Hematopoietic multipotent progenitor cell treated with erythropoietin and hydrocortisone succinate and interleukin-3 and kit ligand, for 6 days (in vitro differentiated cells): Measurements from ENCODE around the gene LDB3.

Experiments
- DNase-seq: peaks from one replicate; pipeline ENCODE4 v3.0.0-alpha.2; 2015

The LDB3 gene

DNA sequence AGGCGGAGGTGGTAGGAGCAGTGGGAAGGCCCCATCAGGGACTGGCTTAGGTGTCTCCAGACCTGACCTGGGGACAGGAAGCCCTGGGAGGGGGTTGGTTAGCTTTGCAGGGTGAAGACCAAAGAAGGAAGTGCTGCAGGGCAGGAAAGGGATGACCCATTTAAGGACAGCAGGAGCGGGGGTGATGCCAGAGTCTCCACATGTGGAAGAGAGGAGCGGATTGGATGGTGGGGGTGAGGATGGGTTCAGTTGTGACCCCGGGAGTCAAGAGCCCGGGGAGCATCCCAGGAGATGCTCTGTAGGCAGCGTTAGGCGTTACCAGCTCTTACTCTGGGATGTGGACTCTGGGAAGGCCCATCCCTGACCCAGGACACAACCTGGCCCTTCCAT is 3.1 kb upstream of the LDB3 start:
- no peak for DNase-seq

DNA sequence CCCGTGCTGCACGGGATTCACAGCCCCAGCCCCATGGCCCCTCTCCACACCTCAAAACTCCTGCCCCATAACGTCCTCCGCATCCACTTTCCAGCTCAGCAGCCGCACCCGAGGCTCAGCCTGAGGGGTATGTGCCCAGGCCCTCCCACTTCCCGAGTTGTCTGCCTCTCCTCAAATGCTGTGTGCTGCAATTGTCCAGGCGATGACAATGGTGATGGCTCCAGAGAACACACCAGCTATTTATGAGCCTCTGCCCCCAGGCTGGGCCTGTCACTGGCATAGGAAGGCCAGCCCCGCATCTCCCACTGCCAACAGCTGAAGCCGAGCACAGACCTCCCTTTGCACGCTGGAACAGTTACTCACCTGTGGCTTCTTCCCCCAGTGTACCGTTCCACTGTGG is 2.4 kb upstream of the LDB3 start:
- DNase-seq: no peak

GRCh38 chr10:86666538-86666937 is 1.8 kb upstream of the LDB3 start:
- no peak for DNase-seq

GRCh38 chr10:86667421-86668181 is 710 bp upstream of the LDB3 start:
- DNase-seq: no peak

GRCh38 chr10:86670290-86670811 is 2.0 kb downstream of the LDB3 start:
- no peak for DNase-seq

DNA sequence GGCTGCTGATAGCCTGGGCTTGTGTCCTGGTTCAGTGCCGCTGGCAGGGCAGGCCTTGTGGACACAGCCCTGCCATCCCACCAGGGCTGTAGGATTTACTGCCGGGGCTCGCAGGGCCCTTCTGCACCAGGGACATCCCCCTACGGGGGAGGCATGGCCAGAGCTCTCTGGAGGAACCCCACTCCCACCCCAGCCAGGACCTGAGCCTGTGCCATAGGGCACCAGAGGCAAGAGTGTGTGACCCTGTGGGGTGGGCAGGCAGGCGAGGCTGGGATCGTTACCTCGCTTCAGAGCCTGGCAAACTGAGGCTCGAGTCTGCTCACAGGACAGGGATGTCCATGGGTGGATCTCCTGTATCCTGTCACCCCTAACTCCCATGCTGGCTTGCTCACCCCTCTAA is 2.6 kb downstream of the LDB3 start:
- no peak for DNase-seq

DNA sequence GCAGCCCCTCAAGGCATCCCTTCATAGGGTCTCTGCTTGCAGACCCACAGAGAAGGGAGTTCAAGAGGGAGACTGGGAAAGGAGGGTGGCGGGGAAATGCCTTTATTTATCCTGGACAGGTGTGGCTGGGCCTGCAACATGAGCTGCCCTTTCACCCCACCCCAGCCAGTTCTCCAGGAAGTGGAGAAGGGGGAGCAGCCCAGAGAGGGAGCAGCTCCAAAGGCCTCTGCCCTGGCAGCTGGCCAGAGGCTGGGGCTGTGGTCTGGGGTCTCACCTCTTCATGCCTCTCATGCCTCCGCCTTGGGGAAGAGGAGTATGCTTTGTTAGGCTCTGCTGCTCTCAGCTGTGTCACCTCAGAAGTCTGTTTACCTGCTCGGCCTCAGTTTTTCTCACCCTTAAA is 3.1 kb downstream of the LDB3 start:
- DNase-seq: no peak

DNA sequence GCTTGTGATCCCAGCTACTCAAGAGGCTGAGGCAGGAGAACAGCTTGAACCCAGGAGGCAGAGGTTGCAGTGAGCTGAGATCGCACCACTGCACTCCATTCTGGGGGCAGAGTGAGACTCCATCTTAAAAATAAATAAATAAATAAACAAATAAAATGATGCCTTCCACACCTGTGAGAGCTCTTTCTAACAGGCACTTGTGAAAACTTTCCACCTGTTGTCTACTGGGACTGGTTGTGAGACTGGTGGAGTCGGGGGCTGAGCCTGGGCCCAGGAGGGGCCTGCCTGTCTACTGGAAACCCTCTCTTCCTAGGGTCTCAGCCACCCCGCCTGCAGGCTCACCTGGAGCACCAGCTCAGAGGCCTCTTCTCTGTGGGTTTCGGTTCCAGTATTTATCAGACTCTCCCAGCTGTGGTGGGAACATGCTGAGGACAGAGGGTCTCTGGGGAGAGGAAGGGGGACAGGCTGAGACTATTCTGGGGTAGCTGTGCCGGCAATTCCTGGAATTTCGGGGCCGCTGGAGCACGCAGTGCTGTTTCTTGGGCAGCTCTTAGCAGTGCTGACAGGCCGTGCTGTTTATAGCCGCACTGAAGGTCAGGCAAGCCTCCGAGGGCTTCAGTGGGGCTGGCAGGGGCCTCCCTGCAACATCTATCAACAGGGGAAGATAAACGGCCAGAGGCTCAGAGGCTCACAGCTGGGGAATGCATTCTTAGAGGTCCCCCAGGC is 3.8 kb downstream of the LDB3 start:
- no peak for DNase-seq

DNA sequence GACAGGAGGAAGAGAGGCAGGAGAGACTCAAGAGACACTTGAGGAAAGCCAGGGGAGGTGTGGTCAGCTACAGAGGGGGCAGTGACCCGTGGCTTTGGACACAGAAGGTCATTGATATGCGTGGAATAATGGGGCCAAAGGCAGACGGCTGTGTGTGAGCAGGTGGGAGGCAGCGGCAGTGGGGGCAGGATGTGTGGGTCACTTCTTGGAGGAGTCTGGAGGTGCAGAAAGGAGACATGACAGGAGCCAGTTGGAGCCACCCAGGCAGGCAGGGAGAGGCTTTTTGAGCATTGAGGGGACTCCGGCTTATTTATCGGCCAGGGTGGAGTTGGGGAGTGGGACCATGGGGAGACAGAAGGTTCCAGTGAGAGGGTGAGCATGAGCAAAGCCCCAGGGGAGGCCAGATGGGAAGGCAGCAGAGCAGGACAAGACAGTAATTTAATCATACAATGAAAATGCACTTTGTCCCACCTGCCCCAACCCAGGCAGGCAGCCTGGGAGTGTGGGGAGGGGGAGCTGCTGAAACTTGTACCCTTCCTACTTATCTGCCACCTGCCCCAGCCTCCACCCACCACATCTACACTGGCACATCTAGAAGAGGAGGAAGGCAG is 5.0 kb downstream of the LDB3 start:
- no peak for DNase-seq

- DNase-seq: no peak
Observed at GRCh38 chr10:86673827-86674581, 5.7 kb downstream of the LDB3 start.

DNA sequence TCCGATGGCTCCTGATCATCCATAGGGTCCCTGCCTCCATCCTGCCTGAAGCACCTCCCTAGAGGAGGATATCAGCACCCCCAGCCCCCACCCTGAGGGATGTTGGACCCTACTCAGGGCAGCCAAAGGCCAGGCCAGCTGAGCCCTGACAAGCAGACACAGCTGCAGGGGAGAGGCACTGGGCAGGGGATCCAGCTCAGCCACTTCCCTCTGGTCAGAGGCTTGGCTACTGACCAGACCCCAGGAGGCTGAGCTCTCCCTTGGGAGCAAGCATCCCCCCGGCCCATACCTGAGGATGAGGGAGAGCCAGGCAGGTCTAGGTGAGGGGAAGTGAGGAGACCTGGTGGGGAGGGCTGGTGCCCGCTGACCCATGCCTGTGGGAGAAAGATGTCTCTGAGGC is 6.6 kb downstream of the LDB3 start:
- DNase-seq: no peak

DNA sequence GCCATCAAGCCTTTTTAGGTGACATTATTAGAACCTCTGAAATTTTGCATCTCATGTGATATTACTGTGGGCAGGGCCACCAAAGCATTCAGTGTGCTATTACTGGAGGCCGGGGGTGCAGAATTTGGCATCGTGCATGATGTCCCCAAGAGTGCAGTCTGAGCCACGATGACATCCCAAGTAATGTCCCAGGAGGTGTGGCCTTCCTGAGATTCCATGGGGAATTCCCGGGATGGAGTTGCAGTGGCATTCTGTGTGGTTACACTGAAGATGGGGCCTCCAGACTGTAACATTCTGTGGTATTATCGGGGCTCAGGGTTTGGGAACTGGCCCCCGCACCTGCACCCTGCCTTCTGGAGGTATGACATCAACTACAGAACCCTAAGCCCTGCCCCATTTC is 9.1 kb downstream of the LDB3 start:
- no peak for DNase-seq

DNA sequence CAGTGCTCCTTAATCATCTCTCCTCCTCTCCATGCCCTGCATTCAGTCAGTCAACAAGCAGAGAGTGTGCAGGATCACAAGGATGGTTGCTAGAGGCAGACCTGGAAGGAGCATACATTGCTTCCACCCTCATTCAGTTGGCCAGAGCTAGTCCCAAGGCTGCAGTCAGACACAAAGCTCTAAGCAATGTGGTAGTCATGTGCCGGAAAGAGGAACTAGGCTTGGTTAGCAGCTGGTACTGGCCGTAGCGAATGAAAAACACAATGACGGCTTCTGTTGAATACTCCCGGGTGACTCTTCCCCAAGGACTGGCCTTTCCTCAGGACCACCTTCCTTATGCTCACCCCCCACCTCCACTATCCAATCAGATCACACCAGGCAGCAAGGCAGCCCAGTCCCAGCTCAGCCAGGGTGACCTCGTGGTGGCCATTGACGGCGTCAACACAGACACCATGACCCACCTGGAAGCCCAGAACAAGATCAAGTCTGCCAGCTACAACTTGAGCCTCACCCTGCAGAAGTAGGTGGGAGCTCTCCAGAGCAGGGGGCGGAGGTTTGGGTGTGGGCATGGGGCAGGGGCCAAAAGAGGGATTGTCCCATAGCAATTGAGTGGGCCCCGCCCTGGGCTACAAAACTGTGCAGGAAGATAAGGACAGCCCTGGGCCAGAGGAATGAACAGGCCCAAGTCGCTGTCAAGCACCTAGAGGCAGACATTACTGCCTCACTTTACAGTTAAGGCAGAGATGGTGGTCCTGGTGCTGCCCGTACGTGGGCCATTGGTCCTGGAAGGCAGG is 10.9 kb downstream of the LDB3 start:
- DNase-seq: peak; percentile 96

- peak; percentile 34 for DNase-seq
Observed at GRCh38 chr10:86681047-86681446, 12.7 kb downstream of the LDB3 start.

- DNase-seq: no peak
Observed at GRCh38 chr10:86681722-86682386, 13.5 kb downstream of the LDB3 start.

- no peak for DNase-seq
Observed at GRCh38 chr10:86682675-86683074, 14.4 kb downstream of the LDB3 start.

- DNase-seq: peak; percentile 20
Observed at GRCh38 chr10:86684331-86685097, 16.2 kb downstream of the LDB3 start.

DNA sequence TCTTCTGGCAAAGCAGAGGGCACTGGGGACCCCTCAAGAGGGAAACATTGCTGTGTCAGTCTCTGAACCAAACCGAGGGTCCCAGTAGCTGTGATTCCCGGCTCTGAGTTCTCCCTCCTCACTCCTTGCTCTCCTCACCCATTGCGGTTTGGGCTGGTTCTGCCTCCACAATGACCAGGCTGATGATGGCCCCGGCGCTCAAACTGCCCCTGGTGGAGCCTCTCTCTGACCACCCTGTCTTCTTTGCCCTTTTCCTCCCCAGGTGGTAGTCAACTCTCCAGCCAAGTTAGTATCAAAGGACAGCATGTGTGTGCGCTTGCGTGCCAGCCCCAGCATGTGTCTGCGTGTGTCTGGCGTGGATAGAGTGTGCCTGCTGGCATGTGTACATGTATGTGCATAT is 17.1 kb downstream of the LDB3 start:
- DNase-seq: no peak

- DNase-seq: no peak
Observed at GRCh38 chr10:86685893-86686632, 17.8 kb downstream of the LDB3 start.

DNA sequence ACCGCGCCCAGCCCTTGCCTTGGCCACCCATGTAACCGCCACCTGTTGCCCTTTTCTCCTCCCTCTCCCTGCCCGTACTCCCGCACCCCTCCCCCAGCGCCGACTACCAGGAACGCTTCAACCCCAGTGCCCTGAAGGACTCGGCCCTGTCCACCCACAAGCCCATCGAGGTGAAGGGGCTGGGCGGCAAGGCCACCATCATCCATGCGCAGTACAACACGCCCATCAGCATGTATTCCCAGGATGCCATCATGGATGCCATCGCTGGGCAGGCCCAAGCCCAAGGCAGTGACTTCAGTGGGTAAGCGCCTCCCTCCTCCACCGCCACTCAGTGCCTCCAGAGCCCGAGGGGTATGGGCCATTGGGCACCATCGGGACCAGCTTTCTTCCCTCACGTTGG is 18.7 kb downstream of the LDB3 start:
- DNase-seq: no peak
